HG03095 (cell line): Measurements from ENCODE around the gene RC3H1.
"Not testable (repeated sequence)": the region's sequence is repeated elsewhere in the genome, so short reads cannot be mapped to it uniquely, and the experiment has no call there.

Experiments used
- ATAC-seq: cut with Tn5 transposase; IDR thresholded peaks from one replicate; pipeline ENCODE4 v1.9.1; 2021; ENCODE audit warnings: moderate library complexity; ENCODE audit not compliant: unreplicated experiment

RC3H1 gene

GRCh38 chr1:173948594-173948993 lies 73.6 kb downstream of the RC3H1 start:
- ATAC-seq: no peak

- no peak for ATAC-seq
These were observed 75.7 kb downstream of the RC3H1 start for GRCh38 chr1:173946380-173946921.

- ATAC-seq: no peak
These were observed 85.1 kb downstream of the RC3H1 start for GRCh38 chr1:173937062-173937461.

- no peak for ATAC-seq
These were observed 87.7 kb downstream of the RC3H1 start for GRCh38 chr1:173934440-173934839.

- ATAC-seq: not testable (repeated sequence)
These were observed 91.6 kb downstream of the RC3H1 start for GRCh38 chr1:173930541-173930940.

GRCh38 chr1:173925306-173926242 lies 96.6 kb downstream of the RC3H1 start:
- no peak for ATAC-seq

- ATAC-seq: no peak
These were observed 101.3 kb downstream of the RC3H1 start for GRCh38 chr1:173920861-173921260.

GRCh38 chr1:173917635-173918493 lies 104.3 kb downstream of the RC3H1 start:
- no peak for ATAC-seq

GRCh38 chr1:173917149-173917548 lies 105.0 kb downstream of the RC3H1 start, which contains the start of gene SERPINC1:
TSS of gene SERPINC1 (minus strand) at chr1:173917327. CDS start at chr1:173917259, 68 bp downstream.
- no peak for ATAC-seq

GRCh38 chr1:173916667-173917066 lies 105.5 kb downstream of the RC3H1 start:
- ATAC-seq: no peak

- no peak for ATAC-seq
These were observed 106.6 kb downstream of the RC3H1 start for GRCh38 chr1:173915596-173915995.

- no peak for ATAC-seq
These were observed 107.7 kb downstream of the RC3H1 start for GRCh38 chr1:173914366-173914871.

GRCh38 chr1:173913111-173913510 lies 109.0 kb downstream of the RC3H1 start:
- no peak for ATAC-seq

GRCh38 chr1:173903827-173904531 lies 118.2 kb downstream of the RC3H1 start:
- ATAC-seq: no peak

- no peak for ATAC-seq
These were observed 121.2 kb downstream of the RC3H1 start for GRCh38 chr1:173900992-173901391.

- no peak for ATAC-seq
These were observed 121.7 kb downstream of the RC3H1 start for GRCh38 chr1:173900427-173900826.

GRCh38 chr1:173894189-173894588 lies 128.0 kb downstream of the RC3H1 start:
- ATAC-seq: no peak

- ATAC-seq: no peak
These were observed 128.5 kb downstream of the RC3H1 start for GRCh38 chr1:173893611-173894010.

GRCh38 chr1:173889885-173890284 lies 132.3 kb downstream of the RC3H1 start:
- ATAC-seq: no peak

- no peak for ATAC-seq
These were observed 133.4 kb downstream of the RC3H1 start for GRCh38 chr1:173888749-173889148.
